ENCODE data around the gene BCL3. TPM values are rescaled to one million over a fixed set of nuclear protein-coding genes. Genes with fewer than 3 reads are reported as not detected.
"Not testable (repeated sequence)": the region's sequence is repeated elsewhere in the genome, so short reads cannot be mapped to it uniquely, and the experiment has no call there.

BCL3 gene
- polyA plus RNA-seq, 5 donors: 7.8 to 17.7 (median 13.4) TPM

DNA sequence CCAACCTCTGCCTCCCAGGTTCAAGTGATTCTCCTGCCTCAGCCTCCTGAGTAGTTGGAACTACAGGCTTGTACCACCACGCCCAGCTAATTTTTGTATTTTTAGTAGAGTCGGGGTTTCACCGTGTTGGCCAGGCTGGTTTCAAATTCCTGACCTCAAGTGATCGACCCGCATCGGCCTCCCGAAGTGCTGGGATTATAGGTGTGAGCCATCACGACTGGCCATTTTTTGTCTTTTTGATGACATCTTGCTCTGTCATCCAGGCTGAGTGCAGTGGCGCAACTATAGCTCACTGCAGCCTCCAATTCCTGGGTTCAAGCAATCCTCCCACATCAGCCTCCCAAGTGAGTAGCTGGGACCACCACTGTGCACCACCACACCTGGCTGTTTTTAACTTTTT, 28.1 kb upstream of the BCL3 start:
- not testable (repeated sequence) for DNase-seq

DNA sequence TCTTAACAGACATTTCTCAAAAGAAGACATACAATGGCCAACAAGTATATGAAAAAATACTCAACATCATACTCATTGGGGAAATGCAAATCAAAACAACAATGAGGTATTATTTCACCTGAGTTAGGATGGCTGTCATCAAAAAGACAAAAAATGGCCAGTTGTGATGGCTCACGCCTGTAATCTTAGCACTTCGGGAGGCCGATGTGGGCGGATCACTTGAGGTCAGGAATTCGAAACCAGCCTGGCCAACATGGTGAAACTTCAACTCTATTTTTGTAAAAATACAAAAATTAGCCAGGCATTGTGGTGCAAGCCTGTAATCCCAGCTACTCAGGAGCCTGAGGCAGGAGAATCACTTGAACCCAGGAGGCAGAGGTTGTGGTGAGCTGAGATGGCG, 27.6 kb upstream of the BCL3 start:
- no peak for DNase-seq

DNA sequence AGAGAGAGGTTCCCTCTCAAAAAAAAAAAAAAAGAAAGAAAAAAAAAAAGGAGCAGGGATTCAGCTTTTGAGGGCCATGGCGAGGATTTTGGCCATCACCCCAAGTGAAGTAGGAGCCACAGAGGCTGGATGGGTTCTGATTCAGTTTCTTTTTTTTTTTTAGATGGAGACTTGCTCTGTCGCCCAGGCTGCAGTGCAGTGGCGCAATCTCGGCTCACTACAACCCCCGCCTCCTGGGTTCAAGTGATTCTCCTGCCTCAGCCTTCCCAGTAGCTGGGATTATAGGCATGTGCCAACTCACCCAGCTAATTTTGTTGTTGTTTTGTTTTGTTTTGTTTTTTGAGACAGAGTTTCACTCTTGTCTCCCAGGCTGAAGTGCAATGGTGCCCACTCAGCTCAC, 27.1 kb upstream of the BCL3 start:
- not testable (repeated sequence) for DNase-seq

- no peak for DNase-seq
Measured at GRCh38 chr19:44722131-44723121, 26.1 kb upstream of the BCL3 start.

DNA sequence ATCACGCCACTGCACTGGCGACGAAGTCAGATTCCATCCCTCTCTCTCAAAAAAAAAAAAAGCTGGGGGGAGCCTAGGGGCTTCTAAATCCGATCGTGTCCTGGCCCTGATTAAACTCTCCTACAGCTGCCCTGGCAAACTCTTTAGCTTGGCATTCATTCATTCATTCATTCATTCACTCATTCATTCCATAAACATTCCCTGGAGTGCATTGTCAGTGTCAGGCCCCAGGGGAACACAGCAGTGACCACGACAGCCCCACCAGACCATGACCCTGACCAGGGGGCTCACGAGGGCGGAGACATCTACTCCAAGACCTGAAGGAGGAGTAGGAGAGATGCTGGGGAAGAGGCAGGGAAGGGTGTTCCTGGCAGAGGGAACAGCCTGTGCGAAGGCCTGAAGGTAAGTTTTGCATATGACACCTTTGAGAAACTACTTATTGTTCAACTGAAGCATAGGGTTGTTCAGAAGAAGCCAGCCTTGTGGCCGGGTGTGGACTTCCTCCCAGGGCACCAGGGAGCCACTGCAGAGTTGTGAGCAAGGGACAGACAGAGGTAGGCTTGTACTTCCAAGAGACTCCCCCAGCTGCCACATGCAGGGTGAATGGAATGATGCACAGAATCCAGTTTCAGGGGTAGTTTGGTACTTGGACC, 25.1 kb upstream of the BCL3 start:
- no peak for DNase-seq

DNA sequence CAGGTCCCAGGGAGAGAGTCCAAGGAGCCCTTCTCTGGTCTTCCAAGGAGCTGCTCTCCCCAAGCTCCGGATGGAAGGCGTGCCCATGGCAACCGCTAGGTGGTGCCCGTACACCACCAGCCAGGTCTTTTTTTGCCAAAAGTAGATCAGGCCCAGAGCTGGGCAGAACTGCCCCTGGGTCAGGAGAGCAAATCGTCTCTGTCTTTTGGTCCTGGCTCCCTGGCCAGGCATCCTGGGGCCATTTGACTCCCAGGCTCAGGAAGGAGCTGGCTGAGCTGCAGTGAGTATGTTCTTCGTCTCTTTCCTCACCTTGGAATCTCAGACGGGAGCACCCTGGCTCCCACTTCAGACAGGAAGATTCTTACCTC, 24.6 kb upstream of the BCL3 start:
- peak; percentile 72 to 78 for DNase-seq

- DNase-seq: no peak
Measured at GRCh38 chr19:44725251-44725650, 23.3 kb upstream of the BCL3 start.

GRCh38 chr19:44725684-44726083, 22.8 kb upstream of the BCL3 start:
- DNase-seq: no peak

DNA sequence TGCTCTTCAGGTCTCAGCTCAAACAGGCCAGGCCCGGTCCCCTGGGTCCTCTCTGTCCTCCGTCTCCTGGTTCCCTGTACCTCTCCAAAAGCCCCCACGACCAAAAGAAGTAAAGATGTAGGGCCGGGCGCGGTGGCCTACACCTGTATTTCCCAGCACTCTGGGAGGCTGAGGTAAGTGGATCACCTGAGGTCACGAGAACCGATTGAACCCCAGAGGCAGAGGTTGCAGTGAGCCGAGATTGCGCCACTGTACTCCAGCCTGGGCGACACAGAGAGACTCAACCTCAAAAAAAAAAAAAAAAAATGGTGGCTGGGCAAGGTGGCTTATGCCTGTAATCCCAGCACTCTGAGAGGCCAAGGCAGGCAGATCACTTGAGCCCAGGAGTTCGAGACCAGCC, 22.0 kb upstream of the BCL3 start:
- DNase-seq: no peak

DNA sequence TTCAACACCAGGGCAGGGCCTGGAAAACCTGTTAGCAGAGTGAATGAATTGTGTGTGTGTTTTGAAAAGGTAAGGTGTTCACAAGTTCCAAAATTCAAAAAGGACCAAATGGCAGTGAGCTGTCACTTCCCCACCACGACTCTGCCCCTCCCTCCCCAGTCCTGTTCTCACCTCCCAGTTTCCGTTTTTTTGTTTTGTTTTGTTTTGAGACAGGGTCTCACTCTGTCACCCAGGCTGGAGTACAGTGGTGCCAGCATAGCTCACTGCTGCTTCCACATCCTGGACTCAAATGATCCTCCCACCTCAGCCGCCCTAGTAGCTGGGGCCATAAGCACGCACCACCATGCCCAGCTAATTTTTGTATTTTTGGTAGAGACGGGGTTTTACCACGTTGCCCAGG, 20.3 kb upstream of the BCL3 start:
- no peak for DNase-seq

GRCh38 chr19:44729516-44730033, 18.9 kb upstream of the BCL3 start:
- no peak for DNase-seq

DNA sequence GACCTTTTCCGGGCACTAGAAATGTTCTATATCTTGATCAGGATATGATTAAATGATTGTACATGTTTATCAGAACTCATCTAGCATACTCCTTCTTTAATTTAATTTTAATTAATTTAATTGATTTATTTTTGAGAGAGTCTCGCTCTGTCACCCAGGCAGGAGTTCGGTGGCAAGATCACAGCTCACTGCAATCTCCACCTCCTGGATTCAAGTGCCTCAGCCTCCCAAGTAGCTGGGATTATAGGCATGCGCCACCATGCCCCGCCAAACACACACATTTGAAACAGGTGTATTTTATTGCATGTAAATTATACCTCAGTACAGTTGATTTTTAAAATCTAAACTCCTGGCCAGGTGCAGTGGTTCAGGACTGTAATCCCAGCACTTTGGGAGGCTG, 17.4 kb upstream of the BCL3 start:
- DNase-seq: no peak

GRCh38 chr19:44731622-44732021, 16.9 kb upstream of the BCL3 start:
- DNase-seq: no peak

DNA sequence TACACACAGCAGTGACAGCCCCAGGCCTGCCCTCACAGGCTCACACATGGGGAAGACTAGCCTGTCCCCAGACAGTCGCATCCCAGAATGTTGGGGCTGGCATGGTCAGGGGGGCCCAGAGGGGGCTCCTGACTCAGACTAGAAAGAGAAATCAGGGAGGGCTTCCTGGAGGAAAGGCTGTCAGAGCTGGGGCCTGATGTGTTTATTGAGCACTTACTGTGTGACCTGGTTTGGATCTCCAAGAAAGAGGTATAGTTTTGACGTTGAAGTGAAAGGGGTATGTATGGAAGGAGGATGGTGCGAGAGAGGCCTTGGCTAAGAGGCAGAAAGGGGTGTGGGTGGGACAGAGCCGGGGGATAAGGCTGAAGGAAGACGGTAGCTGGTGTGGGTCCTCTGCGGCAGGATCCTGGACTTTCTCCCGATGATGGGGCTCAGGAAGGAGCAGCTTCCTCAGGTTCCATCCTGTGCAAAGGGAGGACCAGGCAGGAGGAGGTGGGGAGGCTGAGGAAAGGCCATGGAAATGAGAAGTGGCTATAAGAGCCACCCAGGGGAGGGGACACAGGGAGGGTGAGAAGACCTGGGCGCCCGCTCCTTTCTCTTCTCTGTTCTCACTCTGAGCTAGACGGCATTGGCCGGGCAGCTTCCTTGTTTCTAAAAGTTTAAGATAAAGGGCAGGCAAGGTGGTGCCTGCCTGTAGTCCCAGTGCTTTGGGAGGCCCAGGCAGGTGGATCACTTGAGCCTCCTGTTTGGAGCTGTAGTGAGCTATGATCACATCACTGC, 16.1 kb upstream of the BCL3 start:
- no peak for DNase-seq

GRCh38 chr19:44734357-44734756, 14.2 kb upstream of the BCL3 start:
- no peak for DNase-seq

DNA sequence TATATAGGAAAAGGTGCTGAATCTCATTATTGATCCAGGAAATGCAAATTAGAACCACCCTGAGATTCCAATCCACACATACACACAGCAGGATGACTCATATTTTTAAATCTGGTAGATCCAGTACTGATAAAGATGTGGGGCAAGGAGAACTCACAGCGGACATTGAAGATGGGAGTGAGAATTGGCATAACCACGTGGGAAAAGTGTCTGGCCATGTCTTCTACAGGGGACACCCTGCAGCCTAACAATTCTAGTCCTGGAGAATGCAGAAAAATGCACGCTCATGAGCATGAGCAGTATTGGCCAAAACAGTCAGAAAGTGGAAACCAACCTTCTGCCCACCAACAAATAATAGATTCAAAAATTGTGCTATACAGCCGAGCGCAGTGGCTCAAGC, 13.5 kb upstream of the BCL3 start:
- DNase-seq: no peak

DNA sequence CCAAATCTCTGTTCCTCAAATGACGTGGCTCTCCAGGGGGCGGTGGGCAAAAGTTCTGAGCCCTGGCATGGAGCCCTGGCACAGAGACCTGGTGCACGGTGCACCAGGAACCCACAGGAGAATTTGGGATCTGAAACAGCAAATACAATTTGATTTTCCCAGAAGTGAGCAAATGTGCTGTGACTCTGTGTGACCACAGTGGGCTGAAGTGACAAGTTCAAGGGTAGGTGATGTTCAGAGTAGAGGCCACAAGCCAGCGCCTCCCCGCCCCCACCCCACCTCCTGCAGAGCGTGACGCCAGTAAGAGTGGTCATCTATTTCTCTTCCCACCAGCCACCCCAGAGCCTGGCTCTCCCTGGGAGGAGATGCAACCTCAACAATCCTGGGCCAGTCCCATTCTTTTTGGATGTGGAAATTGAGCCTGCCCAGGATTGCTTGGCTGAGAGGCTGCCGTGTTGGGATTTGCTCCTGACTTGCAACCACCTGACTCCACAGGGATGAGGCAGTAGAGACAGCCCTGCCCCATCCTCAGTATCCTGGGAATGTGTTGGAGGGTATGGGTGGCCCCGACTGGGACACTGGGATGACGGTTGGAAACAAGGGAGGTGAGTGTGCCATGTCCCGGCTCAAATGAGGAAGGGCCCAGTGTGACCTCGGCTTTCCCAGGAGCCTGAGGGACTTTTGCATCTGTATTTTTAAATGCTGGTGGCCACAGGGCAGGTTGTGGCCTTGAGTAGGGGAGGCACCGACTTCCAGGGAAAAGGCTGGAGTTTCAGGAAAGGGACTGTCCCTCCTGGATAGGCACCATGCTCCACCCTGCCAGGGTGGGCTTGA, 11.1 kb upstream of the BCL3 start:
- DNase-seq: no peak

- DNase-seq: no peak
Measured at GRCh38 chr19:44738136-44738535, 10.4 kb upstream of the BCL3 start.

DNA sequence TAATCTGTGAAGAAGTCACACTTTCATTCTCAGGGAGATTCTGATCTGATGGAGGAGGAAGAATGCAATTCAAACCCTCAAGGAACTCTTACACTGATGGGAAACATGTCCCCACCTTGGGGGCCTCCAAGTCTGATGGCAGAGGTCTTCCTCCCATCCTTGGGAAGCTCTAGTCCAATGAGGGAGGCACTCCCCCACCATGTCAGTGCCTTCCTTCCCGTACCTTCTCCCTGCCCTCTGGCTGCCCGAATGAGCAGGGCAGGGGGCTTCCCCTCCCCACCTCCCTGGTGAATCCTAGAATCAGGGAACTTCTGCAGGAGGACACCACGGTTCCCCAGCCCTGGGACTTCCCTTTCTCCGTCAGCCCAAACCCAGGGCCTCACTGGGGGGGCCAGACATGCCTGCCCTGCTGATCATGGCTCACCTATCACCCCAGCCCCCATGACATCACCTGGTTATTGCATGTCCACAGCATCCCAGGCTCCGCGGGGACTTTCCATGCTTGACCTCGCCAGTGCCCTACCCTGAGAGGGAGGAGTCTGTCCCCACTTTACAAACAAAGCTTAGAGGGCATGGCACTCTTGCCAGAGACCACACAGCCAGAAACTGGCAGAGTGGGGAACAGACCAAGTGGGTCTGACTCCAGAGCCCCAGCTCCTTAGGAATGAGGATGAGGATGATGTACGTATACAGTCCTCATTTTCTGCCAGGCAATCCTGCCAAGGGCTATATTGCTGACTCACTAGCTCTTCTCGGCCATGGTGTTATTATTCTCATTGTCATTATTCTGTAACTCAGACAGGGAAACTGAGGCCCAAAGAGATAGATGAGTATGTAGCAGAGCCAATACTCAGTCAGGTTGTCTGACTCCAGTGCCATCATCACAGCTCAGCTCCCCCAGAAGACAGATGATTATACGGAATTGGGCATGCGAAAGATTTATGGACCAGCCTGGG, 9.6 kb upstream of the BCL3 start:
- no peak for DNase-seq

DNA sequence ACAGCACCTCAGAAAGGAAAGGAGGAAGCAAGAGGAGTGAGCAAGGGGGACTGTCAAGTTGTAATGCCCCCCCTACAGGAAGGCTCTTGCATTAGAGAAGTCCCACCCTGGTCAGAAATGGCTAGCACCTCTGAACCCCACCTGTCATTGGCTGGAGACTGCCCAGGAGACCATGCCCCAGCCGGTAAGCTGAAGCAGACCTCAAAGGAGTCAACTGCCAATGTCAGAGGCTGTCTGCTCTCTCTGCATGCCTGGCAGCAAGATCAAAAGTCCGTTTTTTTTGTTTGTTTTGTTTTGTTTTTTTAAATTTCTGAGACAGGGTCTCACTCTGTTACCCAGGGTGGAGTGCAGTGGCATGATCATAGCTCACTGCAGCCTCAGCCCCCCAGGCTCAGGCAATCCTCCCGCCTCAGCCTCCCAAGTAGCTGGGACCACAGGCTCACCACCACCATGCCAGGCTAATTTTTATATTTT, 8.1 kb upstream of the BCL3 start:
- no peak for DNase-seq

All from right lung (tissue), 5 donors.